HCT116 (cell line): Measurements from ENCODE around the gene SOD3.

ENCODE experiments used
- CTCF ChIP-seq, 3 experiments: fragments of 200-600 bp in 1 of 3; sonication (generic) in 1 of 3; IDR thresholded peaks in 2 of 3; conservative IDR thresholded peaks in 1 of 3; 2 replicates each; pipeline ENCODE4 v1.5.1; 2012 to 2017; ENCODE audit warnings: low read depth in 2 of 3, low read length in 2 of 3, antibody characterized with exemption in 1 of 3, borderline replicate concordance in 1 of 3, control low read depth in 1 of 3, mild to moderate bottlenecking in 1 of 3, mixed read lengths in 1 of 3, mixed run types in 1 of 3, moderate library complexity in 1 of 3; ENCODE audit not compliant: insufficient read depth in 1 of 3
- ELF1 ChIP-seq: IDR thresholded peaks from 2 replicates; pipeline ENCODE4 v1.6.1; 2012; ENCODE audit warnings: low read depth, borderline replicate concordance
- POLR2AphosphoS5 ChIP-seq: IDR thresholded peaks from 2 replicates; pipeline ENCODE4 v1.6.1; 2011; ENCODE audit warnings: mild to moderate bottlenecking, low read depth, low read length, moderate library complexity
- RAD21 ChIP-seq: IDR thresholded peaks from 2 replicates; pipeline ENCODE4 v1.6.1; 2012; ENCODE audit warnings: low read depth, mild to moderate bottlenecking
- ZNF274 ChIP-seq: fragments of 200-500 bp; sonication (Bioruptor generic); IDR thresholded peaks from 2 replicates; pipeline ENCODE4 v1.6.1; 2014; ENCODE audit warnings: mild to moderate bottlenecking, low read depth, low read length, inconsistent platforms

GRCh38 chr4:24802648-24803047 is 7.3 kb downstream of the SOD3 start:
- TF ChIP-seq POLR2AphosphoS5 (no peak), RAD21 (no peak), CTCF (IDR thresholded peaks at IDR 0.05 in 2 of 3, conservative IDR thresholded peaks at IDR 0.05 in 1 of 3; ENCODE audit: borderline replicate concordance in 1 of 3, insufficient read depth in 1 of 3, low read depth in 2 of 3, low read length in 2 of 3) (no peak), ZNF274 (no peak), ELF1 (no peak)
